Stimulated activated CD8-positive, alpha-beta memory T cell treated with anti-CD3 and anti-CD28 coated beads, Interleukin-12 subunit alpha, Interleukin-12 subunit beta, amount 100 ng/mL, for 1 hour (primary cell): ENCODE data around the gene KLK8.
"Not testable (repeated sequence)": the region's sequence is repeated elsewhere in the genome, so short reads cannot be mapped to it uniquely, and the experiment has no call there.

Source experiments
- DNase-seq: peaks from one replicate; pipeline ENCODE4 v3.0.0-alpha.2; 2020; ENCODE audit warnings: low read depth

The KLK8 gene

GRCh38 chr19:50981587-50982146 lies 19.7 kb downstream of the KLK8 start:
- no peak for DNase-seq

- no peak for DNase-seq
Measured at GRCh38 chr19:50980208-50980607, 21.2 kb downstream of the KLK8 start.

GRCh38 chr19:50979758-50980157 lies 21.6 kb downstream of the KLK8 start:
- no peak for DNase-seq

GRCh38 chr19:50978772-50979390 lies 22.5 kb downstream of the KLK8 start:
- DNase-seq = no peak

GRCh38 chr19:50977626-50978025 lies 23.8 kb downstream of the KLK8 start:
- DNase-seq = no peak

GRCh38 chr19:50975766-50976165 lies 25.6 kb downstream of the KLK8 start:
- no peak for DNase-seq

- no peak for DNase-seq
Measured at GRCh38 chr19:50974702-50975556, 26.5 kb downstream of the KLK8 start.

GRCh38 chr19:50972795-50973376 lies 28.5 kb downstream of the KLK8 start:
- no peak for DNase-seq

- DNase-seq = not testable (repeated sequence)
Measured at GRCh38 chr19:50969810-50970209, 31.6 kb downstream of the KLK8 start.

GRCh38 chr19:50969413-50969760 lies 32.0 kb downstream of the KLK8 start, which contains the start of gene KLK6:
TSS of gene KLK6 (minus strand) at chr19:50969591. CDS start at chr19:50968104, 1,487 bp downstream.
- DNase-seq = no peak

- no peak for DNase-seq
Measured at GRCh38 chr19:50968716-50969412, 32.5 kb downstream of the KLK8 start.

- DNase-seq = no peak
Measured at GRCh38 chr19:50967929-50968715, 33.3 kb downstream of the KLK8 start.

- no peak for DNase-seq
Measured at GRCh38 chr19:50964266-50964665, 37.1 kb downstream of the KLK8 start.

- no peak for DNase-seq
Measured at GRCh38 chr19:50963381-50963780, 38.0 kb downstream of the KLK8 start.

GRCh38 chr19:50962245-50962644 lies 39.2 kb downstream of the KLK8 start:
- DNase-seq = no peak

- DNase-seq = no peak
Measured at GRCh38 chr19:50959731-50960500, 41.5 kb downstream of the KLK8 start.

- DNase-seq = no peak
Measured at GRCh38 chr19:50957587-50957986, 43.8 kb downstream of the KLK8 start.

GRCh38 chr19:50952910-50953309 lies 48.5 kb downstream of the KLK8 start, which contains the start of gene KLK5:
TSS of gene KLK5 (minus strand) at chr19:50953038. CDS start at chr19:50952657, 381 bp downstream.
- DNase-seq = no peak

- no peak for DNase-seq
Measured at GRCh38 chr19:50949861-50950260, 51.5 kb downstream of the KLK8 start.

GRCh38 chr19:50947123-50947522 lies 54.3 kb downstream of the KLK8 start:
- no peak for DNase-seq
